ELR (cell line): Measurements from ENCODE around the gene PANX1.
A peak's percentile ranks its signal among the peaks of the same experiment; 100 is the strongest.

Experiments used
- DNase-seq: peaks from one replicate; pipeline ENCODE4 v3.0.0-alpha.2; 2015; ENCODE audit warnings: low read depth

Gene PANX1

DNA sequence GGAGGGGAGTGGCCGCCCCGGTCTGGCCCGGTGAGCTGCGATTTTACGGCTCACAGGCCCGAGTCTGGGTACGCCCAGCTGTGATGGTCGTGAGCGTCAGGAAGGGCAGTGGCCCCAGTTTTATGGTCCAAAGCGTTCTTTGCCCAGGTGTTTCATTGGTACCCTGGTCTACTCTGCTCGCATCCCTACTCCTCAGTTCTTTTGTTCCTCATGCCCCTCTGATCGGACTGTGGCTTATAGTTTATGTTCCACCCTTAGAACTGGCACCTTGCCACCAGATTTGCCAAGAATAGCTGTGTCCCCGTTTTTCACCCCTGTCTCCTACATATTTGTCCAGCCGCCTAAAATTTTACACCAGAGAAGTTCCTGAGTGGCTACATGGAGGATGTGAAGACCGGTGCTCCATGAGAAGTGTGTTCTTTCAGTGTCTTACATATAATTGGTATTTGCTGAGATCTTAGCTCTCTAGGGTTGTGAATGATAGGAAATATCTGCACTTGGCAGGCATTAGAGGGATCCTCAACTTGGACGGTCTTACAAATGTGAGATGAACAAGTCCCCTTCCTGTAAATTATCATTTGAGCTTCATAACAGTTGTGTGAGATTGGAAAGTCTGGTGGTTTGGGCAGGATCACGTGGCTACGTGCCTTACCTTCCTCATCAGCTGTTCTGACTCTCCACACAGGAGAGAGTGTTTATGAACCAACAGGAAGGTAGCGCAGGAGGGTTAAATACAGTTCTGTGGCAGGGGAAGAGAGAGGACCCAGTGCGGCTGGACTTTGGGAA, 1.1 kb downstream of the PANX1 start:
- DNase-seq, result peak; percentile 30

DNA sequence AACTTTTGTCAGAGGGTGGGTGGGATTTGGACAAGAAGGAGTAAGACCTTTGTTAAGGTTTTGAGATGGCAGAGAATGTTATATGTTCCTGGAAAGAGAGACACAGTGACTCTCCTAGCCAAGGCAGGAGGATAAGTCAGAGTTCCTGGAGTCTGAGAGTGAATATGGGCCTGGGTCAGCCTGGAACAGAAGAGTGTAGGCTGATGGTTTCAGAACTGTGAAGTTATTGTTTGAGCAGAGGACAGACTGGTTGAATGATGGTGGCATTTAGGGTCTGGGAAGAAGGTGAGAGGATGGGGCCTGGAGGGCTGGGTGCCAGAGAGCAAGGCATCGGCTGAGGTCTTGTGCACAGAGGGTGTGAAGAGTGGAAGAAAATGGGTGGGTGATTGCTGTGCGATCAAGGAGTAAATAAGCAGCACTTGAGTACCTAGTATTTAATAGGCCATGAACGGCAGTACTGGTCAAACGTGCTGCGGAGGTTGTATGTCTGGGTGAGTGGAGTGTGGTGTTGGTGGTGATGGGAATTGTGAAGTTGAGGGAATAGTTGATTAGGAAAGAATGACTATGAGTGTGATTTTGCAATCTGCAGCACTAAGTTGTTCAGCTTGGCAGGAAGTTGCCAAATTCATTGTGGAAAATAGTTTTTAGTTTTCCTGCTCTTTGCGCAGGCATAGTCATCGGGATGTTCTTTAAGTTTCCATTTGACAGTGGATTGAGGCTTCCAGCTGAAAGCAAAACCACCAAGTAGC, 1.8 kb downstream of the PANX1 start:
- peak; percentile 82 for DNase-seq

DNA sequence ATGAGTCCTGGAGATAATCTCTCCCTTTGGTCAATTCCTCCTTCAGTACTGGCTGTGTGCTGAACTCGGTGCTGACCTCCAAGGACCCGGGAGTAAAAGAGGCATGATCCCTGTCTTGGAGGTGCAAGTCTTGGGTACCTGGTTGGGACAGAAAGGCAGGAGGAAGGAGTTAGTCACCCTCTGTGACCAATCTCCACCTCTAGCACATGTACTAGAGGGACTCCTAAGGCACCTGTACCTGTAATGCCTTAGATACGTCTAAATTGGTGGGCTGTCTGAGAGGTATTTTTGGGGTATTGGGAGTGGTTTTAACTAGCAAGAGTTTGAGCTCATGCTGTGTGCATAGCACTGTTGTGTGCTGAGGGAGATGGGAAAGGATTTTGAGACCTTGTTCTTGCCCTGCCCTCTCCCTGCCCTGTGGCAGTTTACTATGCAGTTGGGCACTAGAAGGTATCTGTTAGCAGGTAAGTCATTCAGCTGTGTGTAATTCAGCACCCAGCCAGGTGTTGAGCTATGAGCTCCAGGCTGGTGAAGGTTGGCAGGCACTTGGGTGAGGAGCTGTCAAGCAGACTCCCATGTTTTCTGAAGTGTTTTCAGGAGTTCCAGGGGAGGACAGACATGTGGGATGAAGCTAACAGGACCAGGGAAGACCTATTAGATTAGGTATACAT, 2.5 kb downstream of the PANX1 start:
- no peak for DNase-seq

DNA sequence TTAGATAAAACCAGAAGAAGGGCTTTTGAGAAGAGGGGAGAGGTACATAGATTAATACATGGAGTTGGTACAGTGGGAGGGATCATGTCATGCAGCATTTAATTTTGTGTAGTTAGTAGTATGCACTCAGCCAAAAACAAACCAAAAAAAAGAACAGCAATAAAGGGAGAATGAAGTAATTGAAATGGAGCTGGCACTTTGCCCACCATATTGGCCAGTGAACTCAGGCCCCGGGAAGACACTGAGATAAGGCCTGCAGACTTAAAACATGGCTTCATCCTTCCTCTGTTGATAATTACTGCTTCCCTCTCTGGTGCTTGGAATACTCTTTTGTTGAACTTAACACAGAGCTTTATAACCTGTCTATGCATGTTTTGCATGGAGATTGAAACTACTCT, 3.1 kb downstream of the PANX1 start:
- DNase-seq, result peak; percentile 43

DNA sequence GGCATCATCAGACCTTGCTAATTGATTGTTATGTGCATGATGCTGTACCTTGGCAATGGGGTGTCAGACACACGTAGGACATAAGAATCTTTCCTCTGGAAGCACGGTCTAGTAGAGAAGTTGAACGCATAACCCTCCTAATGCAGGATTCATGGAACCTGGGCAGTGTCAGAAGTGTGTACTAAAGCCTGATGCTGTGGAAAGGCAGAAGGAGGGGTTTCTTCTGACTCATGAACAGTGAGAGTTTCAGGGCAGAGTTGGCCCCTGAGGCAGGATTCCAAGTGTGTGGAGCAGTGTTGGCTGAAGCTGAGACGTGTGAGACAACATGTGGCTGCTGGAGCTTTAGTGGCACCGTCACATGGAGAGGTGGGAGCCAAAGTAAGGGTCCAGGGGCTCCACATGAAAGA, 3.5 kb downstream of the PANX1 start:
- peak; percentile 95 for DNase-seq

DNA sequence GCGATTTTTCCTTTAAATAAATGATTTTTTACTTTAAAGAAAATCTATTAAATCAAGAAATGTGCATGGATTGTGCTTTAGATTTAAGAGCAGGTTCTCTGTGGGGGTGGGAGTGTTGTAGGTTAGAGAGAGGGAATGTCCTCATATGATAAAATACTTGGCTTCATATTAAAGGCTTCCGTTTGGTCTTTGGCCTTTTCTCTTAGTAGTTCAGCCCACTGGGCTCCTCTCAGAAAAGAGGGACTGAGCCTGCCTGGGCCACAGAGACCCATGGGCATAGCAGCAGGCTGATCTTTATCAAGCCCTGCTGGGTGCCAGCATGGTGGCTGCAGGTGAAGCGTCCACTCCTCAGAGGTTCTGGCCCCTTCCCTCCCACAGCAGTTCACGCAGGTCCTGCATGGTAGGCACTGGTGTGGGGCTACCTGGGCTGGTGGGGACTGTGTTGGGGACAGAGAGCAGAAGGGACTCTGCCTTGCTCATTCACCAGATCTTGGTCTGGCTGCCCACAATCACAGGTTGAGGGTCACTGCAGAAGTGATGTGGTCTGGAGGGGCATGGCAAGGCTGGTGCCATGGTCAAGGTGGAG, 4.3 kb downstream of the PANX1 start:
- no peak for DNase-seq

DNA sequence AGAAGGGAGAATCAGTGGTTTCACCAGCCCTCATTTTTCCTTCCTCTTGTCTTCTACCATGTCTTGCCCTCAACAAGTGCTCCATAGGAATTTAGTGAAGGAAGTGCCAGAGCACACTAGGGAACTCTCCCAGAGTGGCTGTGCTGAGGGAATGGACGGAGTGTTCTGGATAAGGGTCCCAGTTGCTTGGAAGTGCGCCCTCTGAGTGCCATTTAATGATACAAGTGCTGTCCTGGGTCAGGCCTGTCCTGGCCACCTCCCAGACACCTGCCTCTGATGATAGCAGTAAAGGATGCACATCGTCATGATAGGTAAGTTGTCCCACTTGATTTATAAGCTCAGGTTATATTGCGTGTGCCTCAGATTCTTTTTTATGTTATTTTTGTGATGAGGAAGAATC, 5.1 kb downstream of the PANX1 start:
- DNase-seq, result no peak

DNA sequence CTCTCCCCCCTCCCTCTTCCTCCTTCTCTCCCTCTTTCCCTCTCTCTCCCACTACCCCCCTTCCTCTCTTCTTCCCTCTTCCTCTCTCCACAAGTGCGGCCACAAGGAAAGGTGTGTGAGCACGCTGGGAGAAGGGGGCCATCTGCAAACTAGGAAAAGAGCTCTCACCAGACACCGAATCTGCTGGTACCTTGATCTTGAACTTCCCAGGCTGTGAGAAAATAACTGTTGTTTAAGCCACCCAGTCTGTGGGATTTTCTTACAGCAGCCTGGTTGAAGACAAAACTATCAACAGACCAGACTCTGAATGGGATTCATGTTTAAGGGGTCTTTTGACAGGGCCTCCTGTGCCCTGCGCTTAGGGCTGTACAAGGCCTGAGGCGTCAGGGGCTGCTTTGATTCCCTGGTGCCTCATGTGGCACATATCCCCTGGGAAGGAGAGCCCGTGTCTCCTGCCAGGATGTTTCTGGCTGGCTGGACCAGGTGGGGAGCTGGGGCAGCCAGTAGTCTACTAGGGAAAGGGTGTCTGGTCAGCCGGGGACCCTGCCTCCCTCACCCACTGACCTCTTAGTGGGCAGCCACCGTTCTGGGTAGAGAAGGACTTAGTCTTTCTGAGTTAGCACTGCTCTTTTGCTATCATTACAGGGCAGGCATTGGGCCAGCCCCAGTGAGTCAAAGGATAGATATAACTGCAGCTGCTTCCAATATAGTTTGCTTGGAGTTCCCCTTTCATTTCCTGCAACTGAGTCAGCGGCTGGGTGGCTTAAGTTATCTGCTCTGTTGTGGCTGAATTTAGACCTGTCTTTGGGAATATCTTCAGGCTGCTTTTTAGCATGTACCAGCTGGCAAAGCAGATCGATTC, 6.2 kb downstream of the PANX1 start:
- DNase-seq, result peak; percentile 94

DNA sequence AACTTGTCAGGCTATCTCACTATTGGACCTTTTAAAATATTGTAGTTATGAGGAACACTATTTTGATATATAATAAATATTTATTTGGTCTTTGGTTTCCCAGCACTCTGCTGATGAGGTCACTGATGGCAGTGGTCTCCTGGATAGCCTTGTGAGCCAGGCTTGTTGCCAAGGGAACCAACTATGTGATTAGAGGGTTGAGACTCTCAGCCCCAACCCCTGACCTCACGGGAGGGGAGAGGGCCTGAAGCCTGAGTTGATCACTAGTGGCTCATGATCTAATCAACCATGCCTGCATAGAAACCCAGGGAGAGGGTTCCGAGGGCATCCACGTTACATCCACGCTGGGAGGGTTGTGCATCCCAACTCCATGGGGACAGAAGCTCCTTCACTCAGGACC, 10.8 kb downstream of the PANX1 start:
- DNase-seq, result no peak

DNA sequence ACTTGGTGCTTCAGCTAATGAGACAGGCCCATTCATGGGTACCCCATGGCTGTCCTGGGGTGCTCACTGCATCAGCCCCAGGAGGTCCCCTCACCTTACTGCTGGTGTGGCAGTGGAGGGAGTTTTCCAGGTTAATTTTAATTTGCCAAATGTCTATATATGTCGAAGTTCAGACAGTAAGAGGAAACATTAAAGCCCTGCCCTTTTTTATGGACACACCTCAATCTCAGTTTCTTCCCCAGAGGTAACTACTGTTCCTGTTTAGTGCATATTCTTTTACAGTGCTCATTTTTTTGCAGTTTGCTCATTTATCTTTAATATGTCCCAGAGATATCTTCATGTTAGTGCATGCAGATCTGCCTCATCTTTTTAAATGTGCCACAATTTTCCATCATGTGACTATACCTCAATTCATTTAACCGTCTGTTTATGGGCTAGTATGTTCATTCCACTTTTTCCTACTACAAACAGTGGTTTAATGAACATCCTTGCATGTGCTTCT, 11.6 kb downstream of the PANX1 start:
- no peak for DNase-seq

DNA sequence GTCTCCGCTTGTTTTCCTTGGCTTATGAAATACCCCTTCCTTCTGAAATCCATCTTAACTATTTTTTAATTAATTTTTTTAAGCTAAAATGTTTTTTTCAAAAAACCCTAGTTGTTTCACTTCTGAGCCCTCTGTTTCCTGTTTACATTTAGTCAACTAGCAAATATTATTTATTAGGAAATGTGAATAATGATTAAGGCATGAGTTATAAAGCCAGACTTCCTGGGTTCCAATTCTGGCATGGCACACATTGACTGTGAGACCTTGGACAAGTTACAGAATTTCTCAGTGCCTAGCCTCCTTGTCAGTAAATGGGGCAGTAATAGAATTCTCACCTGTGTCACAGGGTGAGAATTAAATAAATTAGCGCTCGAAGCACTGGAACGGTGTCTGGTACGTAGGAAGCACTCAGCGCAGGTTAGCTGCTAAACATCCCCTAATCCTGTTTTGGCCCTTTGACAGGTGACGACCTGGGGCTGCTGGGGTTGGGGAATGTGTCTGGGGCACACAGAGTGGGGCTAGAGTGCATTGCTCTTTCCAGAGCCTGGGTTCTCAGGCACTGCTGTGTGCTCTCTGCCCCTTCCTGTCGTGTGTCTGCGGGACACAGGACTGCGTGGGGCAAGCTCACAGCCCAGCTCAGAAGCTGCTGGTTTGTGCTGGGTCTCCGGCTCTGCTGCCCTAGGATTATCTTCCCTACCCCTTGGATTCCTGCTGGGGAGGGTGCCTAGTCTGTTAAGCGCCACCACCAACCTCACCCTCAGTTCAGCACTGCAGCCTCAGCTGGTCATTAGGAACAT, 13.1 kb downstream of the PANX1 start:
- no peak for DNase-seq

DNA sequence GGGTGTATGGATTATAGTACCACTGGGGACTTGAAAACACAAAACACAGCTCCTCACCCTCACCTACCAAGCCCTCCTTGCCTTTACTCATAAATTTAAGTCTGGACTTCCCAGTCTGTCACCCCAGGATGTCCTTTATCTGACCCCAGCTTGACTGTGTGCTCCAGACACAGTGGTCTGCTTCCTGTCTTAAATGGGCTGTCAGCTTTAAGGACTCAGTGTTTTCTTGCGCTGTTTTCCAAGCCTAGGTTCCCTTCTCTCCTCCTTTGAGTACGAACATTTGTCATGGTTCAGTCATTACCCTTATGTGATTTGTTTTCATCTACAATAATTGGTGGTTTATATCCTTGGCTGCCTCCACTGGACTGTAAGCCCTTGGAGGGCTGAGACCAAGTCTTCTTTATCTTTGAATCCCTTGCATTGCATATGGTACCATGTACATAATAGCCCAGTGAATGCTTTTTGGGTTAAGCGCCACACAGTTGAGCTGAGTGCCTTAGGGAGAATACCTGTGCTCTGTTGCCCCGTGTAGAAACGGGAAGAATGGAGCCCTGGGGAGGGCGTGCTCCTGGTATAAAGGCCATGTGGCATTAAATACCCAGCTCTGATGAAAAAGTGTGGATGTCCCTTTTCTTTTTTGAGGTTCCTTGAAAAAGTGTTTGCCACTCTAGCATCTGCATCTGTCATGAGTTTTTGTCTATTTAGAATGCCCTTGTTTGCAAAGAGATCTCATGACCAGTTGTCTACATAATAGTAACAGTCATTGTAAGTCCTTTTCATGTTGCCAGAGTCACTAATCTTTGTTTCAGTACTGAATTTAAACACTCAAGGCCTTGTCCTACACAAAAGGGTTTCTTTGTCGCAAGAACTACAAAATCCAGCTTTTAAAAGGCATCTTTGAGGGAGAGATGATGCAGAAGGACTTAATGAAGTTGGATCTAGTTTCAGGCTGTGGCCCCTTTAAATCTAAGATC, 14.0 kb downstream of the PANX1 start:
- DNase-seq, result no peak

DNA sequence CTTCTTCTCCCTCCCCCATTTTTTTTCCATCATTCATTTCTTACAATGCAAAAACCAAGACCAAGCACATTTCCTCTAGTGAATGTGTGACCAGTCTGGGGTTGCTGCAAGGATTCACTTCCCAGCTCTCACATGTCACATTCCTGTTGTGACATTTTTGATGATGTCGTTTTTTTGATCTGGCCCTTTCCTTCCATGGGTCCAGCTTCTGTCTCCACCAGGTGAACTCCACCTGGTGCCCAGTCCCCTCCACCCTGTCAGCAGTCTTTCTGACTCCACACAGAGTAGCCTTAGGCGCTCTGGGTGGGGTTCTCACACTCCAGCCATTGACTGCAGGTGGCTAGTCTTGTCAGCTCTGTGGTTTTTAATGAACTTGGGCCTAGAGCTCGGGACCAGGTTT, 15.6 kb downstream of the PANX1 start:
- DNase-seq, result no peak

DNA sequence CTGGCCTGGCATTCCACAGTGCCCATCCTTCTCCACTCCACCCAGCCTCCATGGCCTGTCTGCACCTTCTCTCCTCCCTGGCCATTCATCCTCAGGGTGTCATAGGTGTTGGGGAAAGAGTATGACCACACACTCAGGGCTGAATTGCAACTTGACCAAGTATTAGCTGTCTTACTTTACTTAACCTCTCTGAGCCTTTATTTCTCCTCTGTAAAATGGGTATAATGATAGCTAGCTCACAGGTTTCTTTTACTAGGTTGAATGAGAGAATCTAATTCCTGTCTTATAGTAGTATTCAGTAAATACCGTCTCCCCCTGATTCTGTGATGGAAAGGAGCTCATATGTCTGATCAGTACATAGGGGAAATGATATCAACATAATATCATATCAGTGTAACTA, 16.0 kb downstream of the PANX1 start:
- DNase-seq, result no peak

DNA sequence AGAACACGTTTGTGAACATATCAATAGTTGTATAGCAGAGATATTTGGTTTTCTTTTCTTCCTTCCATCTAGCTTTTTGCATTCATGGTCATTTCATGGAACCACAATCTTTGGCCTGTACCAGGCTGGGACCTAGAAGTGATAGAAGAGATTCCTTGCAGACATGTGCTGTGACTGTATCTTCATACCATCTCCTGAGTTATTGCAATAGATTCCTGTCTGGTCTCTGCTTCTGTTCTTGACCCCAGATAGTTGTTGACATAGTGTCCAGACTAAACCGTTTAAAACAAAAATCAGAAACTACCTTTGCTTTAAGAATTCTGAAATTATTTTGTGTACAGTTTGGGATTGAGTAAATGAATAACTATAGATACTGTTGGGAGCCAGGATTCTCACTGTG, 16.8 kb downstream of the PANX1 start:
- DNase-seq, result no peak

DNA sequence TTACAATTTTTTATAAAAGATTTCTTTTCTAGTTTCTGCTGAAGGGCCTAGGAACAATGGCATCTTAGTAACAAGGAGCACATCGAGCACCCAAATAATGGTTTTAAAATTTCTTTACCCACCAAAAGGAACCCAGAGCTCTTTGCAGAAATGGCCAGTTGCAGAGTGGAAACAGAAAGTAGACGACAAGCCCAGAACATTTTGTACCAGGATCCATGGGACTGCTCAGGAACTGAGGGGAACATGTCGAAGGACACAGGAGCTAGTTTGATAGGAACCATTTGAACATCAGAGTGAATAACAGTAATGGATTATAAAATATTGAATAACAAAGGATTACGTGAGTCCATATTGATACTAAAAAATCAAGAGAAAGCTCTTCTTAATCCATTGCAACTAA, 17.3 kb downstream of the PANX1 start:
- DNase-seq, result no peak

DNA sequence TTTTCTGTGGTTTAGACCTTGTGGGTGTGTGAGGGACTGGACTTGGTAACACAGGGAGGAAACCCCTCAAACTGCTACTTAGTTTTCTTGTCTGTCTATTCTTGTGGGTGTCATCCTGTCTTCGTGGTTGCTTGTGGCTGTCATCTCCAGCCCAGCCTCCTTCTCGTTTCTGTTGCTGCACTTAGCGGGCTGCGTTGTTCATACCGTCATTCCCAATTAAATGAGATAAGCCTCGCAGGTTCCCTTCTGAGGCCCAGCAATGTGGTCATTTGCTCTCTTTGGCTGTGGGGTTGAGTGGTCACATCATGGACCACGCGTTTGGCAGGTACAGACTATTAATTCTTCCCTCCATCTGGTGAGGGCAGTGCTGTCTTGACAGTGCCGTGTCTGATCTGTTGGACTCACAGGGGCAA, 18.8 kb downstream of the PANX1 start:
- DNase-seq, result no peak

DNA sequence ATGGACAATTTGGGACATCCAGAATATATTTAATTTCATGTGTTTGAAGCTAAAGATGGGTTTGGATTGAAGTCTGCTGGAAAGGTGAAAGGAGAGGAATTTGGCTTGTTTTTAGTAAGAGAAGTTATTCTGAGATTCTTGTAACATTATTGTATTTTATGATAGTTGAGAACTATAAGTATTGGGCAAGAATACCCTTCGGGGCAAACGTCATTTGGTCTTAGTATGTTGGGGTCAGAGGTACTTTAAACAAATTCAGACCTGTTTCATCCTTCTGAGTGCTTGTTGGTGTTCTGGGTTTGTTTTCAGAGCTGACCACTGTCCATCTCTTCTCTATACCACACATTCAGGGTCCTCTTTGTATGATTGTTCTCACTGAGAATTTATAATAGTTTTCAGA, 19.5 kb downstream of the PANX1 start:
- DNase-seq, result peak; percentile 26

DNA sequence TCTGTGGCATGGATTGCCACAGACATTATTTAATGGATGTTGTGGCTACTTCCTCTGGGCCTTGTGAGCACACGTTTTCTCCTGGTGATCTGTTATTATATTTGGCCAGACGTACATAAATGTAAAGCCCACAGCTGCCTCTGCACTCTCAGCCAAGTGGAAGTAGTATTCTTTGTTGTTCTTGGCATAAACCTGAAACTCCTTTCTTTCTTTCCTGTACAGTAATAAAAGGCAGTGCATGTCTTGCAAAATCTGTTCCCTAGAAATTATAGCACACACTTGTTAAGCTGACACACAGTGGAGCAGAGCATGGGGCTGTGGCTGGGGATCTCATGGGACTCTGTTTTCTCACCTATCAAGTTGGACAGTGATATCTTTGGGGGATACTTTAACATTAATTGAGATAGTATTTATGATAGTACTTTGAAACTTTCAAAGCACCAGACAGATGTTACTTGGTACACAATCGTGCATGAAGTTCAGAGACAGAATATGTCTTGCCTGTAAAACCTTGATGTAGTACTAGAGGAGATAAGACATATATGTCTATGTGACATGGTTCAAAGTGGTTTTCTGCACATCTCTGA, 20.9 kb downstream of the PANX1 start:
- no peak for DNase-seq
